DND-41 (cell line): ENCODE measurements around the gene PAK3.

Source experiments
- ATAC-seq: fragments of 200-7000 bp; cut with Tn5 transposase; 3 replicates; pipeline ENCODE4 v1.9.1; 2021; ENCODE audit warnings: low read depth; ENCODE audit not compliant: insufficient read depth
- DNase-seq: peaks from one replicate; pipeline ENCODE4 v3.0.0-alpha.2; 2020
- H2AFZ ChIP-seq: 2 replicates; pipeline ENCODE4 v1.6.0; 2012; ENCODE audit warnings: low read depth, low read length
- H3K27ac ChIP-seq: 2 replicates; pipeline ENCODE4 v1.5.1; 2012; ENCODE audit warnings: low read length, inconsistent platforms
- H3K27me3 ChIP-seq: fragments of 200-600 bp; sonication (generic); 2 replicates; pipeline ENCODE4 v1.6.0; 2012; ENCODE audit warnings: low read length, mild to moderate bottlenecking, inconsistent platforms; ENCODE audit not compliant: insufficient read depth, poor library complexity
- H3K36me3 ChIP-seq: 2 replicates; pipeline ENCODE4 v1.5.1; 2012; ENCODE audit warnings: low read length, inconsistent platforms; ENCODE audit not compliant: insufficient read depth
- H3K4me1 ChIP-seq: 2 replicates; pipeline ENCODE4 v1.5.1; 2012; ENCODE audit warnings: mild to moderate bottlenecking, low read length; ENCODE audit not compliant: insufficient read depth
- H3K4me2 ChIP-seq: 2 replicates; pipeline ENCODE4 v1.6.0; 2012; ENCODE audit warnings: mild to moderate bottlenecking, moderate library complexity, low read length, inconsistent platforms; ENCODE audit not compliant: insufficient read depth
- H3K4me3 ChIP-seq, 2 experiments: fragments of 200-600 bp in 1 of 2; shearing (Covaris generic) in 1 of 2; 2 replicates each; pipeline ENCODE4 v1.5.1; 2012 to 2016; ENCODE audit warnings: inconsistent platforms in 2 of 2, low read length in 2 of 2, mild to moderate bottlenecking in 2 of 2, low read depth in 1 of 2, moderate library complexity in 1 of 2
- H3K79me2 ChIP-seq: 2 replicates; pipeline ENCODE4 v1.6.0; 2012; ENCODE audit warnings: low read length, inconsistent platforms; ENCODE audit not compliant: insufficient read depth
- H3K9ac ChIP-seq: 2 replicates; pipeline ENCODE4 v1.6.0; 2012; ENCODE audit warnings: low read depth, mild to moderate bottlenecking, inconsistent platforms, low read length, moderate library complexity
- H3K9me3 ChIP-seq: 2 replicates; pipeline ENCODE4 v1.5.1; 2012; ENCODE audit warnings: low read length, moderate library complexity, mild to moderate bottlenecking, inconsistent platforms; ENCODE audit not compliant: insufficient read depth, severe bottlenecking
- H4K20me1 ChIP-seq: 2 replicates; pipeline ENCODE4 v1.6.0; 2012; ENCODE audit warnings: low read length; ENCODE audit not compliant: insufficient read depth
- EZH2 ChIP-seq: IDR thresholded peaks from 3 replicates; pipeline ENCODE4 v1.6.1; 2012; ENCODE audit warnings: borderline replicate concordance, low read depth, mild to moderate bottlenecking, moderate library complexity, low read length, inconsistent platforms; ENCODE audit not compliant: severe bottlenecking
- TF ChIP-seq, protein P1 (sequence below): IDR thresholded peaks from 2 replicates; pipeline ENCODE4 v1.5.1; 2012; ENCODE audit warnings: borderline replicate concordance, low read length, moderate library complexity, mild to moderate bottlenecking; ENCODE audit not compliant: poor library complexity, severe bottlenecking; ENCODE audit errors: extremely low read depth

PAK3 gene

DNA sequence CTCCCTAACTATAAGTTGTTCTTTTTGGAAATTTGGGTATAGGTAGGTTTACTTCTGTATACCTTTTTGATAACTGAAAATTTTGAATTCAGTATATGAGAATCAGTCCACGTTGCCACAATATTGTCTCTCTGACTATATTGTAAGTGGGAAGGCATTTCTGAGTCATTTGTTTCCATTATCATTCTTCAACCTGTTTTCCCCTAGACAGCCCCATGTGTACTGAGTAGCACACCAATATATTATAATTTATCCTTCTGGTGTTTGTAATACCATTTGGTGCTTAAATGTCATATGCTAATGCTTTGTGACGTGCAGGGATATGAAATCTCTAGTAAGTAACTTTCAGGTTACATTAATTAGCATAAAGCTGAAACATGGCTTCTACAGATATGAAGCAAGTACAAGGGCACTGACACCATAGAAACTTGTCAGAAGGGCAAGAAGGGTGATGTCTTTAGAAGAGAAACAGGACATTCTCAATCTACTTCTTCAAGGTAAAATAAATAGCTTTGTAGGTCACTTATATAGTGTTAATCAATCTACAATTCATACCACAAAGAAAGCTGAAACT, 27.7 kb downstream of the PAK3 start:
- H3K9ac ChIP-seq: no peak overlapping the region
- H3K4me1 ChIP-seq: no peaks in the 10 kb centered on the region
- no peaks in the 10 kb centered on the region for H3K27me3 ChIP-seq
- H3K9me3 ChIP-seq: no peaks in the 10 kb centered on the region
- TF ChIP-seq EZH2: no peak
- TF ChIP-seq, protein P1, sequence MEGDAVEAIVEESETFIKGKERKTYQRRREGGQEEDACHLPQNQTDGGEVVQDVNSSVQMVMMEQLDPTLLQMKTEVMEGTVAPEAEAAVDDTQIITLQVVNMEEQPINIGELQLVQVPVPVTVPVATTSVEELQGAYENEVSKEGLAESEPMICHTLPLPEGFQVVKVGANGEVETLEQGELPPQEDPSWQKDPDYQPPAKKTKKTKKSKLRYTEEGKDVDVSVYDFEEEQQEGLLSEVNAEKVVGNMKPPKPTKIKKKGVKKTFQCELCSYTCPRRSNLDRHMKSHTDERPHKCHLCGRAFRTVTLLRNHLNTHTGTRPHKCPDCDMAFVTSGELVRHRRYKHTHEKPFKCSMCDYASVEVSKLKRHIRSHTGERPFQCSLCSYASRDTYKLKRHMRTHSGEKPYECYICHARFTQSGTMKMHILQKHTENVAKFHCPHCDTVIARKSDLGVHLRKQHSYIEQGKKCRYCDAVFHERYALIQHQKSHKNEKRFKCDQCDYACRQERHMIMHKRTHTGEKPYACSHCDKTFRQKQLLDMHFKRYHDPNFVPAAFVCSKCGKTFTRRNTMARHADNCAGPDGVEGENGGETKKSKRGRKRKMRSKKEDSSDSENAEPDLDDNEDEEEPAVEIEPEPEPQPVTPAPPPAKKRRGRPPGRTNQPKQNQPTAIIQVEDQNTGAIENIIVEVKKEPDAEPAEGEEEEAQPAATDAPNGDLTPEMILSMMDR: no peak
- H2AFZ ChIP-seq: no peak overlapping the region
- no peak overlapping the region for H3K4me2 ChIP-seq
- H3K36me3 ChIP-seq: no peaks in the 10 kb centered on the region
- DNase-seq (no peak), ATAC-seq (no peak)
- H4K20me1 ChIP-seq: no peaks in the 10 kb centered on the region
- H3K79me2 ChIP-seq: no peaks in the 10 kb centered on the region
- H3K27ac ChIP-seq: no peak overlapping the region
- no peak overlapping the region for H3K4me3 ChIP-seq

DNA sequence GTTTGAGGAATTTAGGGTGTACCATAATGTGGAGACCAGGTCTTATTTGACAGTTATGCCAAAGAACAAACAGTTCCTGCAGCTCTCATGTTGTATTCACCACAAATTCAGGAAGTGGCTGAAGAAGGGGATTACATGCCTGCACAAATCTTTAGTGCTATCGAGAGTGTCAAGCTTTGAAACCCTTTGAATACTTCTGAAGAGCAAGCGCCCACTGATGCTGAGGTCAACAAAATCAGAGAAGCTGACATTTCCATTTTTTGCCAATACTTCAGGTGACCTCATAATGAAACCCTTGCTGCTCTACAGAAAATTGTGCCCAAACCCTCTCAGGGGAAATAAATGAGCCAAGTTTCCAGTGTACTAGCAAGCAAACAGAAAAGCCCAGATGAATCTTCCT, 28.4 kb downstream of the PAK3 start:
- no peak overlapping the region for H3K4me3 ChIP-seq
- no peaks in the 10 kb centered on the region for H3K36me3 ChIP-seq
- no peaks in the 10 kb centered on the region for H3K79me2 ChIP-seq
- H3K4me2 ChIP-seq: no peak overlapping the region
- ATAC-seq (no peak), DNase-seq (no peak)
- H3K27me3 ChIP-seq: no peaks in the 10 kb centered on the region
- H3K9ac ChIP-seq: no peak overlapping the region
- no peak overlapping the region for H3K27ac ChIP-seq
- no peaks in the 10 kb centered on the region for H3K9me3 ChIP-seq
- TF ChIP-seq, protein P1: no peak
- no peak for TF ChIP-seq EZH2
- no peaks in the 10 kb centered on the region for H4K20me1 ChIP-seq
- H3K4me1 ChIP-seq: no peaks in the 10 kb centered on the region
- no peak overlapping the region for H2AFZ ChIP-seq

DNA sequence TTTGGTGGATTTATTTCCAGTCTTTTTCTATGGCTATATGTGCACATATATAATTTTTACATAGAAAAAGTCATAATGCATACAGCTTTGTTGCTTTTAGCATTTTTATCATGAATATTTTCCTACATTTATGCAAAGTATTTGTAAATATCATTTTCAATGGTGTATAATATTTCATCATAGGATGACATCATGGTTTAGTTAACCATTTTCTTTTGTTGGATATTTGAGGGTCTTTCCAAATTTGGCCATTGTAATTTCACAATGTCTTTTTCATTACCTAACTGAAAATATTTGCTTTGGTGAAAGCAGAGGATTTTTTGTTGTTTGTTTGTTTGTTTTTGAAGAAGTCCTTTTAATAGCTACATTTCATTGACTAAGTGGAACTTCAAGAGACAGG, 31.0 kb downstream of the PAK3 start:
- Histone ChIP-seq H3K9ac (no peak overlapping the region), H4K20me1 (no peaks in the 10 kb centered on the region), H3K27me3 (no peaks in the 10 kb centered on the region), H3K4me1 (no peaks in the 10 kb centered on the region), H2AFZ (no peak overlapping the region), H3K79me2 (no peaks in the 10 kb centered on the region), H3K9me3 (no peaks in the 10 kb centered on the region), H3K27ac (no peak overlapping the region), H3K36me3 (no peaks in the 10 kb centered on the region), H3K4me3 (no peak overlapping the region), H3K4me2 (no peak overlapping the region)
- DNase-seq (no peak), ATAC-seq (no peak)
- no peak for TF ChIP-seq EZH2
- TF ChIP-seq, protein P1: no peak

DNA sequence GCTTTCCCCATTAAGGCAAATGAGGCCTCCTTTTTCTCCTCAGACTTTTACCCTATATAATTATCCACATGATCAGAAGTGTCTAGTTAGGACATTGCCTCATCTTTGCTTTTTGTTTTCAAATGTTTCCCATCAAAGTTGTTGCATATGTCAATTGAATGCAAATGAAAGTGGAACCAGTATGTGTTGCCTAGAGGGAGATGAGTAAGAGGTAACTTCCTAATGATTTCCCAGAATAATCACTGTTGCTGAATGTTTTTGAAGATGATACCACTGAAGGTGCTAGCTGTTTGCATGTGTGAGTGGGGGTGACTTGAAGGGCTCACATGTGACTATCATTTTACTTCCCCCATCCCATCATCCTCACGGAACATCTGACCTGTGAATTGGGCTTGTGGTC, 33.9 kb downstream of the PAK3 start:
- H3K27ac ChIP-seq: no peak overlapping the region
- no peaks in the 10 kb centered on the region for H3K4me1 ChIP-seq
- TF ChIP-seq EZH2: no peak
- TF ChIP-seq, protein P1: no peak
- no peak for DNase-seq
- no peaks in the 10 kb centered on the region for H3K9me3 ChIP-seq
- H3K4me3 ChIP-seq: no peak overlapping the region
- no peaks in the 10 kb centered on the region for H3K27me3 ChIP-seq
- no peak overlapping the region for H3K9ac ChIP-seq
- H4K20me1 ChIP-seq: no peaks in the 10 kb centered on the region
- H3K79me2 ChIP-seq: no peaks in the 10 kb centered on the region
- H3K36me3 ChIP-seq: no peaks in the 10 kb centered on the region
- H2AFZ ChIP-seq: no peak overlapping the region
- H3K4me2 ChIP-seq: no peak overlapping the region
- no peak for ATAC-seq
